K562 (cell line): ENCODE data around the gene GPR42. TPM values are rescaled to one million over a fixed set of nuclear protein-coding genes. Genes with fewer than 3 reads are reported as not detected.

Experiments
- ATAC-seq: fragments of 200-7000 bp; cut with Tn5 transposase; 3 replicates; pipeline ENCODE4 v1.9.1; 2020; ENCODE audit warnings: moderate library complexity
- BruUV-seq: library from RNA; stranded (reverse); fragments of 400-500 nt; replicated peaks from 2 replicates; lab custom pipeline; 2021; lab: Mats Ljungman, UMichigan
- CTCF ChIA-PET: fragments of 300-600 bp; formaldehyde crosslinking; extraction: SDS; loops from one replicate; lab custom pipeline; 2021; ENCODE audit warnings: low intra/inter-chr PET ratio; lab: Yijun Ruan, JAX
- POLR2A ChIA-PET: fragments of 300-600, 350-650 bp; sonication (Branson Sonifier 250); formaldehyde crosslinking; extraction: SDS; loops from one replicate; lab custom pipeline; 2021; ENCODE audit warnings: antibody characterized with exemption, inconsistent platforms; lab: Yijun Ruan, JAX
- DNase-seq, 4 experiments: peaks; one replicate each; pipeline versions ENCODE4 v3.0.0 to v3.0.0-alpha.2; 2011 to 2018; ENCODE audit warnings: low spot score in 3 of 4, mixed read lengths in 3 of 4; ENCODE audit errors: extremely low read depth in 1 of 4
- FAIRE-seq: peaks from 2 replicates; lab custom pipeline; 2011; peaks lifted over from hg19 to GRCh38; lab: Jason Lieb, UNC
- H2AFZ ChIP-seq: 2 replicates; pipeline ENCODE4 v1.6.0; 2011; ENCODE audit warnings: low read depth, low read length, control low read depth, inconsistent platforms
- H3K27ac ChIP-seq: fragments of 200-600 bp; 3 replicates; pipeline ENCODE4 v1.8.0; 2011; ENCODE audit warnings: low read depth, mild to moderate bottlenecking, control low read depth, inconsistent platforms, low read length, moderate library complexity, mixed read lengths; ENCODE audit errors: extremely low read depth
- H3K27me3 ChIP-seq, 2 experiments: fragments of 300-600 bp in 1 of 2; 2 replicates in 1 of 2; 3 replicates in 1 of 2; pipeline versions ENCODE4 v1.6.0 to v1.8.0; 2011; ENCODE audit warnings: inconsistent platforms in 2 of 2, low read length in 2 of 2, mild to moderate bottlenecking in 1 of 2, mixed read lengths in 1 of 2, moderate library complexity in 1 of 2; ENCODE audit not compliant: control insufficient read depth in 2 of 2, insufficient read depth in 2 of 2
- H3K36me3 ChIP-seq: fragments of 300-600 bp; 3 replicates; pipeline ENCODE4 v1.8.0; 2011; ENCODE audit warnings: mild to moderate bottlenecking, low read length, inconsistent platforms; ENCODE audit not compliant: control insufficient read depth, insufficient read depth
- H3K4me1 ChIP-seq, 2 experiments: fragments of 200-600 bp in 1 of 2; replicated peaks in 1 of 2; 2 replicates in 1 of 2; 3 replicates in 1 of 2; pipeline versions ENCODE4 v1.5.1 to v1.8.0; 2011; ENCODE audit warnings: inconsistent platforms in 2 of 2, low read length in 2 of 2, mild to moderate bottlenecking in 1 of 2, mixed read lengths in 1 of 2, moderate library complexity in 1 of 2; ENCODE audit not compliant: control insufficient read depth in 2 of 2, insufficient read depth in 2 of 2
- H3K4me2 ChIP-seq: 2 replicates; pipeline ENCODE4 v1.6.1; 2011; ENCODE audit warnings: low read length, control low read depth, inconsistent platforms, mixed read lengths; ENCODE audit not compliant: insufficient read depth
- H3K4me3 ChIP-seq: fragments of 200-600 bp; sonication (generic), shearing (Covaris generic); 2 replicates; pipeline ENCODE4 v1.5.1; 2016; ENCODE audit warnings: control low read depth, inconsistent platforms
- H3K79me2 ChIP-seq: fragments of 200-600 bp; 3 replicates; pipeline ENCODE4 v1.8.0; 2011; ENCODE audit warnings: low read length, inconsistent platforms; ENCODE audit not compliant: control insufficient read depth, insufficient read depth
- H3K9ac ChIP-seq, 2 experiments: 2 replicates each; pipeline versions ENCODE4 v1.6.0 to v1.6.1; 2011; ENCODE audit warnings: low read depth in 2 of 2, low read length in 2 of 2, control low read depth in 1 of 2, inconsistent platforms in 1 of 2, mild to moderate bottlenecking in 1 of 2, mixed read lengths in 1 of 2; ENCODE audit not compliant: insufficient read depth in 1 of 2
- H3K9me1 ChIP-seq: one replicate; pipeline ENCODE4 v1.6.0; 2011; ENCODE audit warnings: inconsistent platforms, mild to moderate bottlenecking, low read length, moderate library complexity; ENCODE audit not compliant: control insufficient read depth, insufficient read depth
- H3K9me3 ChIP-seq: replicated peaks from 2 replicates; pipeline ENCODE4 v1.5.1; 2011; ENCODE audit warnings: low read depth, low read length, inconsistent platforms; ENCODE audit not compliant: control insufficient read depth, insufficient read depth
- H4K20me1 ChIP-seq: replicated peaks from 2 replicates; pipeline ENCODE4 v1.6.1; 2011; ENCODE audit warnings: low read length, inconsistent platforms, mixed read lengths; ENCODE audit not compliant: control insufficient read depth, insufficient read depth
- ATF7 ChIP-seq: fragments of 450-650 bp; IDR thresholded peaks from 2 replicates; pipeline ENCODE4 v1.7.1; 2014; ENCODE audit warnings: mild to moderate bottlenecking, moderate library complexity
- CBFB ChIP-seq: sonication (generic); formaldehyde crosslinking; IDR thresholded peaks from 2 replicates; pipeline ENCODE4 v1.4.0; 2020; ENCODE audit warnings: mild to moderate bottlenecking, missing genetic modification reagents
- CHD2 ChIP-seq: IDR thresholded peaks from 2 replicates; pipeline ENCODE4 v1.6.1; 2011; ENCODE audit warnings: low read depth, low read length
- DIDO1 ChIP-seq: fragments of 450-650 bp; IDR thresholded peaks from 2 replicates; pipeline ENCODE4 v1.6.1; 2016; ENCODE audit warnings: low read depth, missing biosample characterization, missing genetic modification characterization
- FOXA1 ChIP-seq: fragments of 450-650 bp; IDR thresholded peaks from 2 replicates; pipeline ENCODE4 v1.6.1; 2016; ENCODE audit warnings: mild to moderate bottlenecking, borderline replicate concordance
- FOXM1 ChIP-seq, 2 experiments: fragments of 450-650 bp in 1 of 2; sonication (generic) in 1 of 2; formaldehyde crosslinking in 1 of 2; IDR thresholded peaks; 2 replicates each; pipeline versions ENCODE4 v1.6.1 to v1.9.0; 2017 to 2022; ENCODE audit warnings: low read depth in 2 of 2, mild to moderate bottlenecking in 2 of 2, missing genetic modification reagents in 1 of 2, moderate library complexity in 1 of 2
- RBM15 ChIP-seq: fragments of 200-400 bp; formaldehyde crosslinking; IDR thresholded peaks from 2 replicates; pipeline ENCODE4 v1.6.1; 2018; ENCODE audit warnings: mild to moderate bottlenecking, low read length, moderate library complexity; ENCODE audit not compliant: insufficient read depth
- TAF7 ChIP-seq: fragments of 450-650 bp; IDR thresholded peaks from 2 replicates; pipeline ENCODE4 v1.6.1; 2016; ENCODE audit warnings: missing genetic modification characterization, missing compliant biosample characterization
- TFAP4 ChIP-seq: sonication (generic); formaldehyde crosslinking; IDR thresholded peaks from 2 replicates; pipeline ENCODE4 v1.8.0; 2022; ENCODE audit warnings: missing genetic modification reagents, mild to moderate bottlenecking, moderate library complexity, borderline replicate concordance
- TOE1 ChIP-seq, 2 experiments: fragments of 450-650 bp in 1 of 2; sonication (generic) in 1 of 2; formaldehyde crosslinking in 1 of 2; IDR thresholded peaks; 2 replicates each; pipeline versions ENCODE4 v1.7.1 to v1.8.0; 2016 to 2022; ENCODE audit warnings: borderline replicate concordance in 2 of 2, mild to moderate bottlenecking in 2 of 2, antibody characterized with exemption in 1 of 2, inconsistent platforms in 1 of 2, low read depth in 1 of 2, missing genetic modification reagents in 1 of 2, moderate library complexity in 1 of 2
- ZBTB1 ChIP-seq: sonication (generic); formaldehyde crosslinking; IDR thresholded peaks from 2 replicates; pipeline ENCODE4 v1.8.1; 2023; ENCODE audit warnings: missing genetic modification reagents, low read depth, mild to moderate bottlenecking, borderline replicate concordance
- ZBTB2 ChIP-seq: fragments of 450-650 bp; IDR thresholded peaks from 2 replicates; pipeline ENCODE4 v1.6.1; 2016; ENCODE audit warnings: antibody characterized with exemption
- ZHX1 ChIP-seq: fragments of 150-350 bp; conservative IDR thresholded peaks from 2 replicates; pipeline ENCODE4 v1.6.1; 2014; ENCODE audit warnings: low read length
- ZNF197 ChIP-seq: fragments of 200-800 bp; sonication (Bioruptor generic); IDR thresholded peaks from 2 replicates; pipeline ENCODE4 v1.6.1; 2016; ENCODE audit warnings: low read depth, missing genetic modification characterization, missing compliant biosample characterization
- ZNF830 ChIP-seq: fragments of 250-450 bp; sonication (Bioruptor Pico); IDR thresholded peaks from 2 replicates; pipeline ENCODE4 v1.5.0; 2021; ENCODE audit warnings: mild to moderate bottlenecking
- WGBS: fragments of 100-300 bp; shearing (Covaris generic); methylation state at CpG from one replicate; pipeline ENCODE4 v1.1.6; 2016; ENCODE audit warnings: low coverage, mixed read lengths; ENCODE audit not compliant: insufficient coverage; ENCODE audit errors: missing lambda C conversion rate; 5-methylcytosine and 5-hydroxymethylcytosine counted together
- in situ Hi-C: fragments of 300-500 bp; cut with MboI; formaldehyde crosslinking; loops from 4 replicates; pipeline ENCODE4 v1.15.0; 2018; ENCODE audit warnings: inconsistent platforms, mixed read lengths
- intact Hi-C: fragments of 100-400 bp; cut with micrococcal nuclease; formaldehyde crosslinking; loops from 2 replicates; pipeline ENCODE4 v1.14.2; 2022
- polyA plus RNA-seq, 8 experiments: library from polyadenylated mRNA; depleted of rRNA in 4 of 8; stranded (reverse) in 5 of 8; unstranded in 3 of 8; fragments of >200 nt; fragmentation: Nextera tagmentation in 2 of 8; fragmentation: Illumina TruSeq in 1 of 8; extraction: Ambion mirVana in 2 of 8; extraction: Trizol in 1 of 8; gene quantifications; 2 replicates each; pipeline versions ENCODE4 v1.2.1 to v1.2.3, GENCODE V29; 2011 to 2014; ENCODE audit warnings: inconsistent platforms in 1 of 8, missing spikeins in 1 of 8
- total RNA-seq, 7 experiments: library from RNA; depleted of rRNA in 6 of 7; stranded (reverse); fragments of >200 nt in 6 of 7; fragmentation: Illumina TruSeq in 2 of 7; extraction: Trizol in 2 of 7; gene quantifications; 2 replicates each; pipeline versions ENCODE4 v1.2.1 to v1.2.3, GENCODE V29; 2011 to 2021; ENCODE audit warnings: low replicate concordance in 1 of 7

The GPR42 gene
- total and polyA plus RNA-seq, 9 of the 15 experiments (the other 6 are each of a cell fraction or from before 2014, with no cell fraction given): not detected

GRCh38 chr19:35417713-35418534 is 47.1 kb downstream of the GPR42 start:
- POLR2A ChIA-PET: interaction anchor here (0.7 to 2.1 kb wide), 5 partner anchors 9 to 140 kb away, joined by 3 to 9 read pairs (median 3); no protein-coding TSS in a partner anchor

More at GRCh38 chr19:35417713-35418534, 47.1 kb downstream of the GPR42 start:
- Histone ChIP-seq H3K36me3 (no peaks in the 10 kb centered on the region), H3K9ac (no peak overlapping the region), H3K27ac (no peak overlapping the region), H3K4me1 (peaks cover 0 to 6% of the 10 kb centered on the region in 2 experiments; a peak in 2 of 5 replicates), H4K20me1 (0 out of 2 replicates have a peak, but pooled peaks cover 4% of the 10 kb centered on the region), H3K4me2 (no peak overlapping the region), H3K27me3 (peaks cover 47 to 72% of the 10 kb centered on the region in 2 experiments), H3K9me1 (no peaks in the 10 kb centered on the region), H3K4me3 (no peak overlapping the region), H3K9me3 (no peaks in the 10 kb centered on the region), H3K79me2 (no peaks in the 10 kb centered on the region), H2AFZ (no peak overlapping the region)
- no peak for DNase-seq
- no peak for TF ChIP-seq RBM15
- no peak for TF ChIP-seq FOXM1 (IDR thresholded peaks at IDR 0.05; ENCODE audit: low read depth)
- no peak for TF ChIP-seq FOXM1 (CRISPR knock-in tag; IDR thresholded peaks at IDR 0.05; ENCODE audit: low read depth)
- TF ChIP-seq TAF7 (tag): no peak
- TF ChIP-seq ZNF197 (CRISPR knock-in tag): no peak
- no peak for TF ChIP-seq DIDO1
- no peak for TF ChIP-seq ATF7
- no peak for TF ChIP-seq TOE1 (IDR thresholded peaks at IDR 0.05; ENCODE audit: borderline replicate concordance)
- no peak for TF ChIP-seq TOE1 (CRISPR knock-in tag; IDR thresholded peaks at IDR 0.05; ENCODE audit: borderline replicate concordance, low read depth)
- TF ChIP-seq CHD2: no peak
- TF ChIP-seq TFAP4: no peak
- no peak for TF ChIP-seq ZHX1
- TF ChIP-seq CBFB: no peak
- TF ChIP-seq ZBTB1 (CRISPR knock-in tag): no peak
- TF ChIP-seq FOXA1: no peak
- no peak for TF ChIP-seq ZBTB2
- no peak for TF ChIP-seq ZNF830 (CRISPR knock-in tag)
- intact Hi-C loops: no loop called here
- in situ Hi-C loops: no loop called here
- BruUV-seq: no TSS peak
- no peak for ATAC-seq
- CTCF ChIA-PET: no interaction called here
- FAIRE-seq: no peak
- 1% methylated on average over 7 of the region's 7 CpGs for WGBS
